GM11168 (cell line): Measurements from ENCODE around the gene SLC16A6.
"Not testable (repeated sequence)": the region's sequence is repeated elsewhere in the genome, so short reads cannot be mapped to it uniquely, and the experiment has no call there.

ENCODE experiments used
- in situ Hi-C: fragments of 300-500 bp; cut with MboI; formaldehyde crosslinking; loops from one replicate; pipeline ENCODE4 v1.12.0; 2022; ENCODE audit warnings: low sequenced_read_pairs; ENCODE audit not compliant: unreplicated experiment

SLC16A6 gene

DNA sequence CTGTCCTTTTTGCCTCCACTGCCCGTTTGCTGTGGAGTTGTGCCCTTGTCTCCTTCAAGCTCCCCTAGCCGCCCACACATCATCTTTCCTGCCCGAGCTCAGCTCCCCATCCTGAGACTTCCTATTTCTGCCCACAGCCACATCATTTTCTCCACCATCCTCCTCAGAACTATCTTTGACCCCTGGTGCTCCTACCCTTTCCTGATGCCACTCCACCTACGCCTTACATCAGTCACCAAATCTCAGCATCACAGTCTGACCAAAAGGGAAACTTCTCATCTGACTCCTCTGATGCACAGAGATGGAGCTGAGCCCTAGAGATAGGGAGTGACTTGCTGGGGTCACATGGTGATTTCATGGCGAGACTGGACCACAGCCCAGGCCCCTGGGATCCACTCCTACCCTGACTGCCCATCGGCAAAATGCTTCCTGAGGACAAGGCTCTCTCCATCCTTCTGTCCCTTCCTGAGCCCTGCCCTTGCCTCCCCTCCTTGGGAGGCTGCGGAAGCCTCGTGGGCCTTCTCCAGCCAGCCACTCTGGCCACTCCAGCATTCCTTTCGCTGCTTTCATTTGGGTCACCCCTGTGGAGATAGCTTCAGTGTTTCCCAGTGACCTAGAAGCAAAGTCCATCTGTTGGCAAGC is 62.8 kb downstream of the SLC16A6 start:
- in situ Hi-C loops: not testable (repeated sequence)

DNA sequence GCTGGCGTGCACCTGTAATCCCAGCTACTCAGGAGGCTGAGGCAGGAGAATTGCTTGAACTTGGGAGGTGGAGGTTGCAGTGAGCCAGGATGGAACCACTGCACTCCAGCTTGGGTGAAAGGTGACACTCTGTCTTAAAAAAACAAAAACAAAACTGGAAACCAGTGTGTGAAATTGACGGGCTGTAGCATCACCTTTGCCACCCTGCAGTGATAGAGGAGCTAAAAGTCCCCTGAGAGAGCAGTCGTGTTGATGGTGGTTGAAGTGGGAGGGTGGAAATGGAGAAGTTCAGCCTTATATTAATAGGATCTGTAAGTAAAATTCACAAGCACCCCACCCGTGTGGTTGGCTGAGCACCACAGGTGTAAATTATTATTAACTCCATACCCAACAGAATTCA is 65.9 kb downstream of the SLC16A6 start:
- in situ Hi-C loops: not testable (repeated sequence)

DNA sequence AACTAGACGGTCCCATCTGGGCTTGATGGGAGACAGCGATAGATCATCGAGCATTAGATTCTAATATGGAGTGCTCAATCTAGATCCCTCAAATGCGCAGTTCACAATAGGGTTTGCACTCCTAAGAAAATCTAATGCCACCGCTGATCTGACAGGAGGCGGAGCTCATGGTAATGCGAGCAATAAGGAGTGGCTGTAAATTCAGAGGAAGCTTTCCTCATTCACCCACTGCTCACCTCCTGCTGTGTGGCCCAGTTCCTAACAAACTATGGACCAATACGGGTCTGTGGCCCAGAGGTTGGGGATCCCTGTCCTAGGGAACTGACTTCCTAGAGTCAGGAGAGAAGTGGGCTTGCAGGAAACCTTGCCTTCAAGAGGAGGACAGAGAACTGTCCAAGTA is 68.3 kb downstream of the SLC16A6 start:
- in situ Hi-C loops: no loop called here

DNA sequence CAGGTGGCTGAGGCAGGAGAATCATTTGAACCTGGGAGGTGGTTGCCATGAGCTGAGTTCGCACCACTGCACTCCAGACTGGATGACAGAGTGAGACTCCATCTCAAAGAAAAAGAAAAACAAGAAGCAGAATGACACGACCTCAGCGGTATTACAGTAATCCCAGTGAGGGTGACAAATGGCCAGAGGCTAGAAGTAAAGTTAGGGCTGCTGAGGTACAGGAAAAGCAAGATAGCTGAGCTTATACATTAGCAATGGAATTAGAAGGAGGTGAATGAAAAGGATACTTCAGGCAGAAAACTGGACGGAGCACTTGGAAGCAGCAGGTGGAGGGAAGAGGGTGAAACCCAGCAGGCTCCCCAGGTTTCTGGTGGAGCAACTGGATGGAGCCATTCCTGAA is 69.1 kb downstream of the SLC16A6 start:
- in situ Hi-C loops: no loop called here

DNA sequence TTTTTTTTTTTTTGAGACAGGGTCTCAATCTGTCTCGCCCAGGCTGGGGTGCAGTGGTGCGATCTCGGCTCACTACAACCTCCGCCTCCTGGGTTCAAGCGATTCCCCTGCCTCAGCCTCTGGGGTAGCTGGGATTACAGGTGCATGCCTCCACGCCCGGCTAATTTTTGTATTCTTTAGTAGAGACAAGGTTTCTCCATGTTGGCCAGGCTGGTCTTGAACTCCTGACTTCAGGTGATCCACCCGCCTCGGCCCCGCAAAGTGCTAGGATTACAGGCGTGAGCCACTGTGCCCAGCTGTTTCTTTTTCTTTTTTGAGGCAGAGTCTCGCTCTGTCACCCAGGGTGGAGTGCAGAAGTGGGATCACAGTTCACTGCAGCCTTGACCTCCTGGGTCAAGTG is 70.1 kb downstream of the SLC16A6 start:
- in situ Hi-C loops: not testable (repeated sequence)

DNA sequence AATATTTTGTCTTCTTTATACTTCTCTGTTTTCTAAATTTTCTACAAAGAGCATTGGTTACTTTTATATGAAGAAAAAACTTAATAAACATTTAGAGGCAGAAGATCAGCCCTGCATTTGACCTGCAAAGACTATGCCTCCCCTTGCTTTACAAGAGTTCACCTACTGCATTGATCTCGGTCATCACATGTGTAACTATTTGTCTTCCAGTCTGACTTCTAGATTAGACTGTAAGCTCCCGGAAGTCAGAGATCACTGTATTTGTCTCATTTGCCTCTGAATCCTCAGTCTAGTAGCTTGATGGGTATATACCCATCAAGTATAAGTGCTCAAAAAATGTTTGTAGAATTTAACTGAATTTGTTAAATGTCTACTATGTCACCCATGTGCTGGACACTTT is 70.7 kb downstream of the SLC16A6 start:
- in situ Hi-C loops: not testable (repeated sequence)

DNA sequence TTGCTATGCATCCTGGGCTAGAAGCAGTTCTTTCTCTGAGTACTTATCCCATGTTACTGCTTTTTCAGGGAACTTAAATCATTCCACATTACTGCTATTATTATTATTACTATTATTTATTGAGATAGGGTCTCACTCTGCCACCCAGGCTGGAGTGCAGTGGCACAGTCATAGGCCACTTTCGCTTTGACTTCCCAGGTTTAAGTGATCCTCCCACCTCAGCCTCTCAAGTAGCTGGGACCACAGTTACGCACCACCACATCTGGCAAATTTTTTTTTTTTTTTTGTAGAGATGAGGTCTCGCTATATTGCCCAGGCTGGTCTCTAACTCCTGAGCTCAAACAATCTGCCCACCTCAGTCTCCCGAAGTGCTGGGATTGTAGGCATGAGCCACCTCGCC is 71.5 kb downstream of the SLC16A6 start:
- in situ Hi-C loops: not testable (repeated sequence)
